HepG2 (cell line): Measurements from ENCODE around the gene KCNK7. TPM values are rescaled to one million over a fixed set of nuclear protein-coding genes. Genes with fewer than 3 reads are reported as not detected.

Experiments used
- ATAC-seq: fragments of 200-7000 bp; cut with Tn5 transposase; 3 replicates; pipeline ENCODE4 v1.9.1; 2020; ENCODE audit warnings: mild to moderate bottlenecking, moderate library complexity
- BruUV-seq: library from RNA; stranded (reverse); fragments of 400-500 nt; replicated peaks from 2 replicates; lab custom pipeline; 2021; lab: Mats Ljungman, UMichigan
- CTCF ChIA-PET: fragments of 300-600 bp; formaldehyde crosslinking; extraction: SDS; loops from one replicate; lab custom pipeline; 2021; ENCODE audit warnings: low total read pairs, inconsistent platforms, low intra/inter-chr PET ratio; lab: Yijun Ruan, JAX
- POLR2A ChIA-PET: fragments of 350-600 bp; sonication (Branson Sonifier 250); formaldehyde crosslinking; loops from one replicate; lab custom pipeline; 2020; ENCODE audit warnings: antibody characterized with exemption, inconsistent platforms; lab: Yijun Ruan, JAX
- DNase-seq: peaks from one replicate; pipeline ENCODE4 v3.0.0-alpha.2; 2015; ENCODE audit warnings: low spot score
- FAIRE-seq: peaks from 3 replicates; lab custom pipeline; 2011; peaks lifted over from hg19 to GRCh38; lab: Jason Lieb, UNC
- H2AFZ ChIP-seq: one replicate; pipeline ENCODE4 v1.6.1; 2011; ENCODE audit warnings: low read length, inconsistent platforms
- H3K27ac ChIP-seq: fragments of 300-600 bp; 3 replicates; pipeline ENCODE4 v1.8.0; 2011; ENCODE audit warnings: mixed run types, mild to moderate bottlenecking, mixed read lengths, low read length, inconsistent platforms; ENCODE audit not compliant: insufficient read depth; ENCODE audit errors: extremely low read length
- H3K27me3 ChIP-seq, 2 experiments: fragments of 200-600 bp in 1 of 2; 2 replicates in 1 of 2; 3 replicates in 1 of 2; pipeline versions ENCODE4 v1.6.0 to v1.8.0; 2011; ENCODE audit warnings: low read length in 2 of 2, mild to moderate bottlenecking in 2 of 2, moderate library complexity in 2 of 2, inconsistent platforms in 1 of 2; ENCODE audit not compliant: insufficient read depth in 2 of 2, control insufficient read depth in 1 of 2
- H3K36me3 ChIP-seq, 2 experiments: fragments of 200-600 bp in 1 of 2; replicated peaks in 1 of 2; 2 replicates in 1 of 2; 3 replicates in 1 of 2; pipeline versions ENCODE4 v1.5.1 to v1.8.0; 2011; ENCODE audit warnings: low read length in 2 of 2, inconsistent platforms in 1 of 2; ENCODE audit not compliant: insufficient read depth in 2 of 2, control insufficient read depth in 1 of 2
- H3K4me1 ChIP-seq: 2 replicates; pipeline ENCODE4 v1.5.1; 2012; ENCODE audit warnings: low read length, inconsistent platforms; ENCODE audit not compliant: insufficient read depth
- H3K4me2 ChIP-seq: 2 replicates; pipeline ENCODE4 v1.6.0; 2011; ENCODE audit warnings: low read depth, low read length, inconsistent platforms
- H3K4me3 ChIP-seq, 3 experiments: fragments of 200-600 bp in 1 of 3; sonication (generic), shearing (Covaris generic) in 1 of 3; replicated peaks in 1 of 3; 2 replicates each; pipeline ENCODE4 v1.5.1; 2011 to 2016; ENCODE audit warnings: low read length in 3 of 3, inconsistent platforms in 2 of 3, low read depth in 2 of 3, mild to moderate bottlenecking in 2 of 3, control low read depth in 1 of 3, mixed read lengths in 1 of 3; ENCODE audit not compliant: insufficient read depth in 1 of 3
- H3K79me2 ChIP-seq: one replicate; pipeline ENCODE4 v1.6.1; 2011; ENCODE audit warnings: low read length, inconsistent platforms; ENCODE audit not compliant: insufficient read depth
- H3K9ac ChIP-seq: 2 replicates; pipeline ENCODE4 v1.6.0; 2011; ENCODE audit warnings: mild to moderate bottlenecking, low read depth, low read length, inconsistent platforms; ENCODE audit not compliant: insufficient read depth
- H3K9me3 ChIP-seq: 2 replicates; pipeline ENCODE4 v1.5.1; 2012; ENCODE audit warnings: mild to moderate bottlenecking, low read length
- H4K20me1 ChIP-seq: 2 replicates; pipeline ENCODE4 v1.6.0; 2011; ENCODE audit warnings: inconsistent platforms, mild to moderate bottlenecking, low read length, moderate library complexity; ENCODE audit not compliant: insufficient read depth
- ONECUT2 ChIP-seq: sonication (generic); formaldehyde crosslinking; IDR thresholded peaks from 2 replicates; pipeline ENCODE4 v1.4.0; 2020; ENCODE audit warnings: missing genetic modification reagents
- PRDM15 ChIP-seq: sonication (generic); formaldehyde crosslinking; IDR thresholded peaks from 2 replicates; pipeline ENCODE4 v1.4.0; 2020; ENCODE audit warnings: missing genetic modification reagents
- WGBS: methylation state at CpG from one replicate; pipeline ENCODE4 v1.1.6; 2017; ENCODE audit warnings: low lambda C conversion rate; 5-methylcytosine and 5-hydroxymethylcytosine counted together
- in situ Hi-C: cut with HindIII; loops from 2 replicates; pipeline ENCODE4 v1.10.0; 2017; ENCODE audit warnings: low pct_unique_long_range_greater_than_20kb; ENCODE audit not compliant: extremely low pct_ligation_motif_present
- intact Hi-C: fragments of 100-400 bp; cut with micrococcal nuclease; formaldehyde crosslinking; loops from one replicate; pipeline ENCODE4 v1.10.0; 2022; ENCODE audit not compliant: unreplicated experiment
- polyA plus RNA-seq, 8 experiments: library from polyadenylated mRNA; depleted of rRNA in 3 of 8; stranded (reverse) in 7 of 8; unstranded in 1 of 8; fragments of >200 nt; fragmentation: Illumina TruSeq in 4 of 8; extraction: Trizol in 4 of 8; gene quantifications; 2 replicates each; pipeline versions ENCODE4 v1.2.1 to v1.2.3, GENCODE V29; 2011 to 2016; ENCODE audit warnings: low read depth in 4 of 8, missing spikeins in 1 of 8, mixed read lengths in 1 of 8; ENCODE audit not compliant: insufficient read depth in 1 of 8
- total RNA-seq, 5 experiments: library from RNA; depleted of rRNA; stranded (reverse); fragments of >200 nt; fragmentation: Illumina TruSeq; extraction: Trizol; gene quantifications; 2 replicates each; pipeline ENCODE4 v1.2.3, GENCODE V29; 2016; ENCODE audit warnings: low read depth in 1 of 5

Gene KCNK7
- total and polyA plus RNA-seq, 2 of the 13 experiments (the other 11 are each of a cell fraction or from before 2014, with no cell fraction given) = 0.11 TPM; not detected in 1

- H4K20me1 ChIP-seq = no peaks in the 10 kb centered on the region
- no peak for DNase-seq
- no peak overlapping the region for H3K9ac ChIP-seq
- 100% methylated on average over 2 of the region's 9 CpGs for WGBS
- no TSS peak for BruUV-seq
- no peak overlapping the region for H3K27ac ChIP-seq
- H3K9me3 ChIP-seq = no peaks in the 10 kb centered on the region
- H2AFZ ChIP-seq = no peak overlapping the region
- CTCF ChIA-PET = interaction anchor here (2.2 kb wide), 1 partner anchor 15 kb away, joined by 16 read pairs; no protein-coding TSS in a partner anchor
- ATAC-seq = no peak
- FAIRE-seq = no peak
- in situ Hi-C loops (loop anchor here (5.0 kb wide), 1 partner anchor 47 kb away; no protein-coding TSS in a partner anchor), intact Hi-C loops (no loop called here)
- peaks cover 15% of the 10 kb centered on the region for H3K4me1 ChIP-seq
- no peak overlapping the region for H3K4me2 ChIP-seq
- H3K79me2 ChIP-seq = no peaks in the 10 kb centered on the region
- H3K36me3 ChIP-seq = no peaks in the 10 kb centered on the region
- 0 out of 2 replicates have a peak, but pooled peaks have one; percentile 18 for TF ChIP-seq PRDM15 (CRISPR knock-in tag)
- no peak for TF ChIP-seq ONECUT2 (CRISPR knock-in tag)
- TF ChIP-seq, all 625 proteins: peak for 1
- Histone ChIP-seq H3K4me3 (no peak overlapping the region), H3K27me3 (no peaks in the 10 kb centered on the region)
- POLR2A ChIA-PET = no interaction called here
Measured at GRCh38 chr11:65589444-65590239, 6.0 kb downstream of the KCNK7 start.
